Measurements from ENCODE around the gene CHADL. TPM values are rescaled to one million over a fixed set of nuclear protein-coding genes. Genes with fewer than 3 reads are reported as not detected.
A peak's percentile ranks its signal among the peaks of the same experiment; 100 is the strongest.

Gene CHADL
- total and polyA plus RNA-seq, 2 of the 4 experiments (the other 2 are of a cell fraction): 0.18 to 0.53 TPM

DNA sequence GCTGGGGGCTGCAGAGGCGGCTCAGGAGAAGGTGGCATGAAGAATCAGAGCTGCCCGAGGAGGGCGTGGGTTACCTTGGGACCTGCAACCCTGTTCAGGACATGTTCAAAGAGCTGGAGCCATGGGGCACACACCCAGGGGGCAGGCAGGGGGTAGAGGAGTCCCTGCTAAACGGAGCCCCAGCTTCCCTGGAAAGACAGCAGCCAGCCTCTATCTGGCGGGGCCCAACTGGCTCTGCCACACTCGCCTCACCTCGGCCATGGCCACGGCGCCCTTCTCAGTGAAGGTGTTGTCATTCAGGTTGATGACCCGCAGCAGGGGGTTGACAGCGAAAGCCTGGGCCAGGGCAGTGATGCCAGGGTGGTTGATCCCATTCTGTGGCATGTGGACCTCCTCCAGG lies 17.0 kb upstream of the CHADL start:
- H2AK5ac ChIP-seq (ENCODE audit: low read depth, low read length): no peak overlapping the region
- dilution Hi-C loops (cut with HindIII; ENCODE audit: low sequenced_read_pairs, unreplicated experiment): no loop called here
- H3K4me3 ChIP-seq (ENCODE audit: insufficient read depth, low read depth, low read length): no peak overlapping the region
- H3K9me3 ChIP-seq (ENCODE audit: control insufficient read depth, insufficient read depth, low read length): no peaks in the 10 kb centered on the region
- CTCF ChIA-PET: interaction anchor here (0.6 kb wide), 1 partner anchor 739 kb away, joined by 4 read pairs; no protein-coding TSS in a partner anchor
- H2AK9ac ChIP-seq (replicated peaks; ENCODE audit: low read depth, low read length, poor library complexity): peak overlapping the region; percentile 72
- no peaks in the 10 kb centered on the region for H3K27me3 ChIP-seq (ENCODE audit: control insufficient read depth, insufficient read depth, low read length)
- H3K56ac ChIP-seq (ENCODE audit: extremely low read depth, insufficient read depth, low read length): no peak overlapping the region
- in situ Hi-C loops (cut with MboI; ENCODE audit: low sequenced_read_pairs): no loop called here
- no peak overlapping the region for H3K4ac ChIP-seq (ENCODE audit: low read depth, low read length)
- no peak overlapping the region for H4K91ac ChIP-seq (ENCODE audit: insufficient read depth, low read depth, low read length)
- H3K4me1 ChIP-seq (ENCODE audit: control insufficient read depth, insufficient read depth, low read length): peaks cover 14% of the 10 kb centered on the region
- peaks cover 26% of the 10 kb centered on the region for H4K20me1 ChIP-seq (ENCODE audit: insufficient read depth, low read length)
- H2AFZ ChIP-seq (replicated peaks; ENCODE audit: low read length, poor library complexity): no peak overlapping the region
- no peak overlapping the region for H3K18ac ChIP-seq (ENCODE audit: low read depth, low read length)
- H2BK120ac ChIP-seq (ENCODE audit: low read depth, low read length): no peak overlapping the region
- BruUV-seq (replicated peaks): no TSS peak
- peaks cover 29% of the 10 kb centered on the region for H3K9me1 ChIP-seq (ENCODE audit: insufficient read depth, low read length)
- POLR2A ChIA-PET (ENCODE audit: unreplicated experiment): no interaction called here
- H4K8ac ChIP-seq (ENCODE audit: low read depth in 2 of 2, low read length in 2 of 2): no peak overlapping the region
- peak overlapping the region; percentile 51 for H2BK5ac ChIP-seq (ENCODE audit: low read depth, low read length, poor library complexity, severe bottlenecking)
- 89% methylated on average over 3 of the region's 11 CpGs; no CpG with 5 or more reads in 1 of the 2 experiments for WGBS, 2 experiments (ENCODE audit: extremely low coverage in 2 of 2, insufficient read length in 1 of 2)
- H3K4me2 ChIP-seq (ENCODE audit: low read depth, low read length): no peak overlapping the region
- H2BK20ac ChIP-seq (ENCODE audit: low read depth, low read length): no peak overlapping the region
- no peak overlapping the region for H4K5ac ChIP-seq (ENCODE audit: low read depth, low read length)
- no peak overlapping the region for H3K9ac ChIP-seq (ENCODE audit: low read depth, low read length)
- H3K27ac ChIP-seq (ENCODE audit: insufficient read depth, low read length): no peak overlapping the region
- H3K23ac ChIP-seq (ENCODE audit: low read depth, low read length): 0 out of 2 replicates have a peak overlapping the region, but pooled peaks have one; percentile 60
- intact Hi-C loops (cut with micrococcal nuclease): loop anchor here (5.0 kb wide), 1 partner anchor 335 kb away; no protein-coding TSS in a partner anchor
- no peak overlapping the region for H2BK15ac ChIP-seq (ENCODE audit: low read depth, low read length)
- no peak overlapping the region for H3K14ac ChIP-seq (replicated peaks; ENCODE audit: low read depth, low read length)
- ATAC-seq (ENCODE audit: low read depth) (no peak), DNase-seq (no peak)
- H3K79me1 ChIP-seq (ENCODE audit: low read depth in 1 of 2, low read length in 2 of 2): peaks cover 58 to 83% of the 10 kb centered on the region in 2 experiments
- TF ChIP-seq SMC3 (IDR thresholded peaks at IDR 0.05; ENCODE audit: low read depth, low read length) (no peak), MXI1 (IDR thresholded peaks at IDR 0.05; ENCODE audit: borderline replicate concordance, low read depth, low read length) (no peak), FOS (IDR thresholded peaks at IDR 0.05; ENCODE audit: low read depth, low read length) (no peak), NFE2L2 (IDR thresholded peaks at IDR 0.05; ENCODE audit: low read depth, low read length) (no peak), RCOR1 (IDR thresholded peaks at IDR 0.05; ENCODE audit: insufficient replicate concordance, low read length) (no peak), POLR2A (IDR thresholded peaks at IDR 0.05; ENCODE audit: low read depth, low read length) (no peak), MAZ (IDR thresholded peaks at IDR 0.05; ENCODE audit: borderline replicate concordance, low read depth, low read length) (no peak), RAD21 (IDR thresholded peaks at IDR 0.05; ENCODE audit: low read length) (no peak), RFX5 (IDR thresholded peaks at IDR 0.05; ENCODE audit: low read depth, low read length) (no peak), MAFK (IDR thresholded peaks at IDR 0.05; ENCODE audit: low read depth, low read length) (no peak), CHD1 (IDR thresholded peaks at IDR 0.05; ENCODE audit: low read depth, low read length) (no peak), CEBPB (IDR thresholded peaks at IDR 0.05; ENCODE audit: low read depth, low read length) (no peak), BHLHE40 (IDR thresholded peaks at IDR 0.05; ENCODE audit: low read depth, low read length) (no peak)
- TF ChIP-seq, protein P1, sequence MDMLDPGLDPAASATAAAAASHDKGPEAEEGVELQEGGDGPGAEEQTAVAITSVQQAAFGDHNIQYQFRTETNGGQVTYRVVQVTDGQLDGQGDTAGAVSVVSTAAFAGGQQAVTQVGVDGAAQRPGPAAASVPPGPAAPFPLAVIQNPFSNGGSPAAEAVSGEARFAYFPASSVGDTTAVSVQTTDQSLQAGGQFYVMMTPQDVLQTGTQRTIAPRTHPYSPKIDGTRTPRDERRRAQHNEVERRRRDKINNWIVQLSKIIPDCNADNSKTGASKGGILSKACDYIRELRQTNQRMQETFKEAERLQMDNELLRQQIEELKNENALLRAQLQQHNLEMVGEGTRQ (IDR thresholded peaks at IDR 0.05; ENCODE audit: low read depth, low read length): no peak
- TF ChIP-seq, protein P2, sequence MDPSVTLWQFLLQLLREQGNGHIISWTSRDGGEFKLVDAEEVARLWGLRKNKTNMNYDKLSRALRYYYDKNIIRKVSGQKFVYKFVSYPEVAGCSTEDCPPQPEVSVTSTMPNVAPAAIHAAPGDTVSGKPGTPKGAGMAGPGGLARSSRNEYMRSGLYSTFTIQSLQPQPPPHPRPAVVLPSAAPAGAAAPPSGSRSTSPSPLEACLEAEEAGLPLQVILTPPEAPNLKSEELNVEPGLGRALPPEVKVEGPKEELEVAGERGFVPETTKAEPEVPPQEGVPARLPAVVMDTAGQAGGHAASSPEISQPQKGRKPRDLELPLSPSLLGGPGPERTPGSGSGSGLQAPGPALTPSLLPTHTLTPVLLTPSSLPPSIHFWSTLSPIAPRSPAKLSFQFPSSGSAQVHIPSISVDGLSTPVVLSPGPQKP (IDR thresholded peaks at IDR 0.05; ENCODE audit: borderline replicate concordance, low read depth, low read length): no peak
- TF ChIP-seq, protein P3, sequence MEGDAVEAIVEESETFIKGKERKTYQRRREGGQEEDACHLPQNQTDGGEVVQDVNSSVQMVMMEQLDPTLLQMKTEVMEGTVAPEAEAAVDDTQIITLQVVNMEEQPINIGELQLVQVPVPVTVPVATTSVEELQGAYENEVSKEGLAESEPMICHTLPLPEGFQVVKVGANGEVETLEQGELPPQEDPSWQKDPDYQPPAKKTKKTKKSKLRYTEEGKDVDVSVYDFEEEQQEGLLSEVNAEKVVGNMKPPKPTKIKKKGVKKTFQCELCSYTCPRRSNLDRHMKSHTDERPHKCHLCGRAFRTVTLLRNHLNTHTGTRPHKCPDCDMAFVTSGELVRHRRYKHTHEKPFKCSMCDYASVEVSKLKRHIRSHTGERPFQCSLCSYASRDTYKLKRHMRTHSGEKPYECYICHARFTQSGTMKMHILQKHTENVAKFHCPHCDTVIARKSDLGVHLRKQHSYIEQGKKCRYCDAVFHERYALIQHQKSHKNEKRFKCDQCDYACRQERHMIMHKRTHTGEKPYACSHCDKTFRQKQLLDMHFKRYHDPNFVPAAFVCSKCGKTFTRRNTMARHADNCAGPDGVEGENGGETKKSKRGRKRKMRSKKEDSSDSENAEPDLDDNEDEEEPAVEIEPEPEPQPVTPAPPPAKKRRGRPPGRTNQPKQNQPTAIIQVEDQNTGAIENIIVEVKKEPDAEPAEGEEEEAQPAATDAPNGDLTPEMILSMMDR (conservative IDR thresholded peaks at IDR 0.05; ENCODE audit: low read depth, low read length): no peak
- peaks cover 76% of the 10 kb centered on the region for H3K36me3 ChIP-seq (ENCODE audit: control insufficient read depth, insufficient read depth, low read length)

Measured in IMR-90 (cell line).